Fibroblast of the conjunctiva (primary cell): ENCODE results near the gene IBA57.

ENCODE experiments used
- DNase-seq: peaks from one replicate; pipeline ENCODE4 v3.0.0-alpha.2; 2010; ENCODE audit warnings: low read depth

IBA57 gene

DNA sequence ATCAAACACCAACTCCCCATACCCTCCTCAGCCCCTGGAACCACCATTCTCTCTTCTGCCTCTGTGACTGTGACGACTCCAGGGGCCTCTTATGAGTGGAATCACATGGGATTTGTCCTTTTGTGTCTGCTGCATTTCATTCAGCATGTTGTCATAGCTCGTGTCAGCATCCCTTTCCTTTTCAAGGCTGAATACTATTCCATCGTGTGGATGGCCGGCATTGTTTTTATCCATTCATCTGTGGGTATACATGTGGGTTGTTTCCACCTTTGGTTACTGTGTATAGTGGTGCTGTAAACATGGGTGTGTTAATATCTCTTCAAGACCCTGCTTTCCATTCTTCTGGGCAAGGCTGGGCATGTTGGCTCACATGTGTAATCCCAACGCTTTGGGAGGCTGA is 25.2 kb downstream of the IBA57 start:
- DNase-seq, result no peak

DNA sequence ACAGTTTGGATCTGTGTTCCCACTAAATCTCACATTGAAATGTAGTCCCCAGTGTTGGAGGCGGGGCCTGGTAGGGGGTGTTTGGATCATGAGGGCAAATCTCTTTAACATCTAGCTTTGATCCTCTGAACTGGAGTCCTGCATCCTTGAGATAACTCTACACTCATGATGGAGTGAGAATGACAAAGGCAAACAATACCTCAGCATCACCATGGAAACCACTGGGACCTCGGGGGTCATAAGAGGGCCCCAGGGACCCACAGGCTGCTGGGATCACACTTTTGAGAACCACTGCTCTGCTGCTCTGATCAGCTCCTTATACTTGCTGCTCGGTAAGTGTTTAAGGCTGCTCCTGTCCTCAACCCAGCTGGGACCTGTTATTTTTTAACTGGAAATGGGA is 28.8 kb downstream of the IBA57 start:
- DNase-seq, result no peak

DNA sequence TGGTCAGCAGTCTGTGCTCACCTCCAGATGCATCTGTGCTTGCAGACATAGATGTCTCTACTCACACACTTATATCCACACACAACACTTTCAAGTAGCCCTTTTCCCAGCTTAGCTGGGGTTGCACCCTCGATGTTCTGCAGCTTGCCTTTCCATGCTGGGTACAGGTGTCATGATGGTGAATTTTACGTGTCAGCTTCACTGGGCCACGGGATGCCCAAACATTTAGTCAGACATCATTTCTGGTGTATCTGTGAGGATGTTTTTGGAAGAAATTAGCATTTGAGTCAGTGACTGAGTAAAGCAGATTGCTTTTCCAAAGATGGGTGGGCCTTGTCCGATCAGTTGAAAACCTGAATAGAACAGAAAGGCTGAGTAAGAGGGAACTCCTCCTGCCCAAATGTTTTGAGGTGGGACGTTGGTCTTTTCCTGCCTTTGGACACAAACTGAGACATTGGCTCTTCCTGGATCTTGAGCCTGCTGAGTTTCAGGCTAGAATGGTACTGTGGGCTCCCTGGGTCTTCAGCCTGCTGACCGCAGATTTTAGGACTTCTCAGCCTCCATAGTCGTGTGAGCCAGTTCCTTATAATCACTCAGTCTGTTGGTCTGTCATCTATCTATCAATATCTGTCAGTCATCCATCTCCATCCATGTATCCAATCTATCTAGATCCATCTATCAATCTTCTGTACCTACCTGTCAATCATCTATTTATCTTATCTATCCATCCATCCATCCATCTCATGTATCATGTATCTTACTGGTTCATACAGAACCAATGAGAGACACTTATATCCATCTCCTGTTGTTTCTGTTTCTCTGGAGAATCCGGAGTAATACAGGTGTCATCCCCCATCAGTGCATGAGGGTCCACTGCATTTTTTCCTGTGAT is 29.6 kb downstream of the IBA57 start:
- no peak for DNase-seq

DNA sequence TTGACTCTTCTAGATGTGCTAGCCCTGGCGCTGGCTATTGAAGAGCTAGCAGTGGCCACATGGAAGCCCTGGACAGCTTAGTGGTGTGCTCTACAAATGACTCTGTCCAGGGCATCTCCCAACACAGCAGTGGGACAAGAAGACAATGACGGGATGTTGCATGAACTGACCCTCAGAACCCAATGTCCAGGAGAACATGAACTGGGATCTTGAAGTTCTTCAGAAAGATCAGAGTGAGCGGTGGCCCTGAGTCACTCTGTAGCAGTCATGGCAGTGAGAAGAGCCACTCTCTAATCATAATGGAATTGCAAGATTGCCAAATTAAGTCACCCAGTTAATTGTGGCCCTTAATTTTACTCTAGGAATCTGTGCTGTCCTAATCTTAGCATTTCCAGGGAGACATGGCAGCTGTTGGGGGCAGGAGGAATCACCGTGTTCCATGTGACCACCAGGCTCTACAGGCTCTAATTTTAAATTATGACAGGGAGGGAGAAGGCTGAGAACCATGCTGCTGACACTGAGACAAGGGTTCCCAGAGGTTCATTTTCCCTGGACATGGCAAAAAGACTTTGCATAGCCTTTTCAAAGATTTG is 32.0 kb downstream of the IBA57 start:
- DNase-seq, result no peak

DNA sequence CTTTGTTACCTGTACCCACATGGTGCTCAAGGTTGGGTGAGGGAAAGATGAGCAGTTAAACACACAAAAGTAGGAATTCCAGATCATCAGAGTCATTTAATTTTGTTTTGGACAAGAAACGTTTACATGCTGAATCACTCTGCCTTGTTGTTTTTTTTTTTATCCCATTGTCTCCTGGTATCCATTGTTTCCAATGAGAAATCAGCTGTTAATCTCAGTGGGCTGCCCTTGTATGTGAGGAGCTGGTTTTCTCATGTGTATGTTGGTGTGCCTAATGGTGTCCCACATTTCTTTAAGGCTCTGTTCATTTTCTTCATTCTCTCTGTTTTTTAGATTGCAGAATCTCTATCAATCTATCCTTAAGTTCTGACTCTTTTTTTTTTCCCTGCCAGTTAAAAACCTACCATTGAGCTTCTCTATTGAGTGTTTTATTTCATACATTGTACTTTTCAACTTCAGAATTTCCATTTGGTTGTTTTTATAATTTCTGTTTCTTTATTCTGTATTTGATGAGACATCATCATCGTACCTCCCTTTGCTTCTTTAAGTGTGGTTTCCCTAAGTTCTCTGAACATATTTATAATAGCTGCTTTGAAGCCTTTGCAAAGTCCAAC is 33.5 kb downstream of the IBA57 start:
- no peak for DNase-seq

GRCh38 chr1:228204958-228205357 is 39.4 kb downstream of the IBA57 start:
- no peak for DNase-seq

DNA sequence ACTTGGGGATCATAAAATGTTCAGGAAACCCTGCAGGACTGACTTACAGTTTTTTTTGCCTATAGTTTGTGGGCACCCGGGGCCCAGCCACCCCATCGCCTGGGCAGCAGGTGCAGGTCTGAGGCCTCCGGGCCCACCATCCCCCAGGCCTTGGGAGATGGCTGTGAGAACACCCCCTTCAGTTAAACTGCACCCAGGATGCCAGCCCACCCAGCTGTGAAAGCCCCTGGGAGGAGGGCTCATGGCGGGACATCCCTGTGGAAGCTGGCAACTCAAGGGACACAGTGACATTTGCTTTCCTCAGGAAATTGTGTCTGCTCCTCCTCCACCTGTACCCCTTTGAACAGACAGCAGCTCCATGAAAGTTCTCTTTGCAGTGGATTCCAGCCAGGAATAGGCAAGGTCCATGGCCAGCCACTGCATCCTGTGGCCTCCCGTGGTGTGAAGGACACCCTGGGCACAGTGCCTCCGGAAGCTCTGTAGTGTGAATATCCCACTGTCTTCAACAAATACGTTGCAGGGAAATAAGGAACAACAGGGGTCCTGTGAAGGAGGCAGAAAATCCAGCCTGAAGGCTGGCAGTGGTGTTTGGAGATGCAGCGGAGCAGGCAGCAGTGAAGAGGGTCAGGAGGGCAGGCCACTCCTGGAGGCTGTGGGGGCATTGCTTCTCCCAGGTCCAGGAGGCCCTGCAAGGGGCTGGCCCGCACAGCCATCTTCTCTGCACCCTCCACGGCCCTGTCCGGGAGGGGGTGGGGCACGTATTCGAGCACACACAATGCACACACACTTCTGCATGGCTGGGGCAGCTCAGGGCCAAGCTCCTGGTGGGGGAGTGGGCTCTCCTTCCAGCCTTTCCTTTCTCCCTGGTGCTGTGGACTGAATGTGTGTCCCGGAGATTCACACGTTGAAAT is 40.2 kb downstream of the IBA57 start:
- no peak for DNase-seq

DNA sequence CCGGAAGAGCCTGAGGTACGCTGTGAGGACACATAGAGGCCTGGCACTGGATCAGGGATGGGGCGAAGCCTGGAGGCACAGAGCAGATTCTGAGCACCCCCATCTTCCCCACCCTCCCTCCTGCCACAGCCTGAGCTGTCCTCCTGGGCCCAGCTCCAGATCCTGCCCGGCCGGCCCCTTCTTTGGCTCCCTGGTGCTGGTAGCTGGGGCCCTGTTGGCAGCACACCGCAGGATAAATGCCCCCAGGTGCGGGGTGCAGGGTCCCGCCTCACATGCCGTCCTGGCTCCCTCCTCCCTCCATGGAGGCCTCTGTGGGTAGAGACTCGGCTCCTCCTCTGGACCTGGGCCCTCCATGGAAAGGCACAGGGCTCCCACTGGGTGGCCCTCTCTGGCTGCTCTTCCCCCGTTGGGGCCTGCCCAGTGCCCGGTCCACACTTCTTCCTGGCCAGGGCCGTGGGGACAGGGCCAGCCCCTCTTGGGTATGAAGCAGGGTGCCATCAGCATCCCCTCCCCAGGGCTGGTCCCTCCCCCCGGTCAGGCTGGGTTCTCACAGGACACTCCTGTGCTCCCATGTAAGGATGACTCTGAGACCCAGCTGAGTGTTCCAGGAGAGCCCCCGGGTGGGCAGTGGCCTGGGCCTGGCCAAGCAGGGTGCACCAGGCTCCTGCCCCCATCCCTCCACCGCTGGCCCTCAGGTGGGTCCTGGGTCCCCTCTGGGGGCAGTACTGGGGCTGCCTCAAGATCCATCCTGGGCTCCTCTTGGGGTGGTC is 41.2 kb downstream of the IBA57 start:
- no peak for DNase-seq

DNA sequence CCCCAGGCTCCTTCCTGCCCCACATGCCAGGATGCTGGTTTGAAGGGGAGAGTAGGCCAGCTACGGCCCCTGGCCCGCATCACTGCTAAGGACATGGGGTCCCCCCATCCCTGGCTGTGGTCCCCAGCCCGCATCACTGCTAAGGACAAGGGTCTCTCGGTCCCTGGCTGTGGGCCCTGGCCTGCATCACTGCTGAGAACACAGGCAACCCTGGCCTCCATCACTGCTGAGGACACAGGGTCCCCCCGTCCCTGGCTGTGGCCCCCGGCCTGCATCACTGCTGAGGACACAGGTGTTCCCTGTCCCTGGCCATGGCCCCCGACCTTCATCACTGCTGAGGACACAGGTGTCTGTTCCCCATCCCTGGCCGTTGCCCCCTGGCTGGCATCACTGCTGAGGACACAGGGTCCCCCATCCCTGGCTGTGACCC is 41.8 kb downstream of the IBA57 start:
- no peak for DNase-seq

- DNase-seq, result no peak
Measured at GRCh38 chr1:228207851-228208821, 42.5 kb downstream of the IBA57 start, which contains the start of gene OBSCN. TSS of gene OBSCN (plus strand) at chr1:228208044. CDS start at chr1:228211784, 3,740 bp downstream.

DNA sequence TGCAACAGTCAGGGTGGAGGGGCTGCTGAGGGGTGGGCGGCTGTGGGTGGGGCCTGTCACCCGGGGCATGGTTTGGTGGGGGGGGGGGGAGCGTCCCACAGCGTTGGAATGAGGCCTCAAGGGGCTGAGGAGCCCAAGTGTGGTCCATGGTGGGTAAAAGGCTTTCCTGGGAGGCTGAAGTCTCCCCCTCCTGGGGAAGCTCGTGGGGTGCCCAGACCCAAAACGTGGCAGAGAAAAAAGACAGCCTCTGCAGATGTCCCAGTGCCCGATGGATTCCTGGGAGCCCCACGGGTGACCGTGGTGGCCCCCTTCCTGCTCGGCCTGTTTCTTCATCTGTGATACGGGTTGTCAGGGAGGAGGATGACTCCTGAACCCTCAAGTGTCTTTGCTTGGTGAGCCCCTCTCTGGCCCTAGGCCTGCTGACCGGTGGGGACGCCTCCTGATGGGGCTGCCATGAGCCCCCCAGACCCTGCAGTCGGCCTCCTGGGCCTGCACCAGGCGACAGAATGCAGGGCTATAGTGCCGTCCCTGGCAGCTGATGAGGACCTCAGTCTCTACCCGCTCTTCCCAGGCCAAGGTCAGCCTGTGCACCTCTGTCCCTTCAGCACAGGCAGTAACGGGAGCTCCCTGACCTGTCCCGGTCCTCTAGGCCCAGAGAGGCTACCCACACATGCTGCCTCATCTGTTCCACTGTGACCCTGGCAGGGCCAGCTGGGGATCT is 43.4 kb downstream of the IBA57 start:
- no peak for DNase-seq

DNA sequence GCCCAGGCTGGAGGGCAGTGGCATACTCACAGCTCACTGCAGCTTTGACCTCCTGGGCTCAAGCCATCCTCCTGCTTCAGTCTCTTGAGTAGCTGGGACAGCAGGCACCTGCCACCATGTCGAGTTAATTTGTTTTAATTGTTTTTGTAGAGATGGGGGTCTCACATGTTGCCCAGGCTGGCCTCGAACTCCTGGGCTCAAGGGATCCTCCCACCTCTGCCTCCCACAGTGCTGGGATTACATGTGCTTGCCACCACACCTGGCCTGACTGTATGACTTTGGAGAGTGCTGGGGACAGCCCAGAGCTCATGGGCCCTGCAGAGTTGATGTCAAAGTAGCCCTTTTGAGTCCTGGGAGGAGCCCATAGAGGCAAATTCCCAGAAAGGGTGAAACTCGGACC is 44.1 kb downstream of the IBA57 start:
- DNase-seq, result no peak

- DNase-seq, result no peak
Measured at GRCh38 chr1:228210076-228210651, 44.6 kb downstream of the IBA57 start.

GRCh38 chr1:228210712-228211530 is 45.3 kb downstream of the IBA57 start:
- no peak for DNase-seq

DNA sequence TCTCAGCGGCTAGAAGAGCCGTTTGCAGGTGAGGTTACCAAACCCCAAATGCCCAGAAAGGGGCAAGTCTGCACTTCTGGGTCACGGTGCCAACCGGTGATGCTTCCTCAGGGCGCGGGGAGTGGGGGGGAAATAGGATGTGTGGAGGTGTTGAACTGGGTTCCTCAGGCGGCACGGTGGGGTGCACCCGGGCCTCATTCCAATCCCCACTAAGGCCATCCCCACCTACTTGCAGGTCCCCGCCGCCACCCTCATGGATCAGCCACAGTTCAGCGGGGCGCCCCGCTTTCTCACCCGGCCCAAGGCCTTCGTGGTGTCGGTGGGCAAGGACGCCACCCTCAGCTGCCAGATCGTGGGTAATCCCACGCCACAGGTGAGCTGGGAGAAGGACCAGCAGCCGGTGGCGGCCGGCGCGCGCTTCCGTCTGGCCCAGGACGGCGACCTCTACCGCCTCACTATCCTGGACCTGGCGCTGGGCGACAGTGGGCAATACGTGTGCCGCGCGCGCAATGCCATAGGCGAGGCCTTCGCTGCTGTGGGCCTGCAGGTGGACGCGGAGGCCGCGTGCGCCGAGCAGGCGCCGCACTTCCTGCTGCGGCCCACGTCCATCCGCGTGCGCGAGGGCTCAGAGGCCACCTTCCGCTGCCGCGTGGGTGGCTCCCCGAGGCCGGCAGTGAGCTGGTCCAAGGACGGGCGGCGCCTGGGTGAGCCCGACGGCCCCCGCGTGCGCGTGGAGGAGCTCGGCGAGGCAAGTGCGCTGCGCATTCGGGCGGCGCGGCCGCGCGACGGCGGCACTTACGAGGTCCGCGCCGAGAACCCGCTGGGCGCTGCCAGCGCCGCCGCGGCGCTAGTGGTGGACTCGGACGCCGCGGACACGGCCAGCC is 46.2 kb downstream of the IBA57 start:
- no peak for DNase-seq

- no peak for DNase-seq
Measured at GRCh38 chr1:228212415-228212965, 46.9 kb downstream of the IBA57 start.
